Testis (tissue), 2 donors: ENCODE results near the gene NUP93.

Experiments
- POLR2A ChIP-seq: fragments of 450-650 bp; IDR thresholded peaks from one replicate; pipeline ENCODE4 v1.6.1; 2017; ENCODE audit warnings: antibody characterized with exemption, mild to moderate bottlenecking, moderate library complexity
- TF ChIP-seq, protein P1 (sequence below), 3 experiments: fragments of 450-650 bp in 2 of 3; fragments of 200-600 bp in 1 of 3; sonication (generic) in 1 of 3; IDR thresholded peaks; one replicate each; pipeline ENCODE4 v1.5.1; 2016 to 2019; ENCODE audit warnings: antibody characterized with exemption in 3 of 3, mild to moderate bottlenecking in 2 of 3, moderate library complexity in 1 of 3

DNA sequence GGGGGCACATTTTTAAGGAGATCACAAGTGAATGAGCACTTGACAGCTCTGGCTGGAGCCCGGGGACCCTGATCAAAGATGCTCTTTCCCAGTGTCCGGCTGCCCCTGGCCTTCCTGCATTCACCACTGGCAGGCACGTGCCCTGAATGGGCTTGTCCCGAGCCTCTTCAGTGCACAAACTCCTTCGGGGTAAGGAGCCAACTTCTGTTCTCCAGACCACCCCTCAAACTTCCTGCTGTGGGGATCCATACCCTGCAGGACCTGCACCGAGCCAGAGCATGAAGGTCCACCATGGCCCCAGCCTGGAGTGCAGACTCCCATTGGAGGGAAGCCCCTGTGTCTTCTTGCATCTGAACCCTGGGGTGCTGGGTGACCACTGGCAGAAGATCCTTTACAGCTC, 125.3 kb downstream of the NUP93 start:
- TF ChIP-seq, protein P1, sequence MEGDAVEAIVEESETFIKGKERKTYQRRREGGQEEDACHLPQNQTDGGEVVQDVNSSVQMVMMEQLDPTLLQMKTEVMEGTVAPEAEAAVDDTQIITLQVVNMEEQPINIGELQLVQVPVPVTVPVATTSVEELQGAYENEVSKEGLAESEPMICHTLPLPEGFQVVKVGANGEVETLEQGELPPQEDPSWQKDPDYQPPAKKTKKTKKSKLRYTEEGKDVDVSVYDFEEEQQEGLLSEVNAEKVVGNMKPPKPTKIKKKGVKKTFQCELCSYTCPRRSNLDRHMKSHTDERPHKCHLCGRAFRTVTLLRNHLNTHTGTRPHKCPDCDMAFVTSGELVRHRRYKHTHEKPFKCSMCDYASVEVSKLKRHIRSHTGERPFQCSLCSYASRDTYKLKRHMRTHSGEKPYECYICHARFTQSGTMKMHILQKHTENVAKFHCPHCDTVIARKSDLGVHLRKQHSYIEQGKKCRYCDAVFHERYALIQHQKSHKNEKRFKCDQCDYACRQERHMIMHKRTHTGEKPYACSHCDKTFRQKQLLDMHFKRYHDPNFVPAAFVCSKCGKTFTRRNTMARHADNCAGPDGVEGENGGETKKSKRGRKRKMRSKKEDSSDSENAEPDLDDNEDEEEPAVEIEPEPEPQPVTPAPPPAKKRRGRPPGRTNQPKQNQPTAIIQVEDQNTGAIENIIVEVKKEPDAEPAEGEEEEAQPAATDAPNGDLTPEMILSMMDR (IDR thresholded peaks at IDR 0.05): no peak
- no peak for TF ChIP-seq POLR2A
